Activated T-cell treated with anti-CD3 and anti-CD28 coated beads for 1 hour (primary cell): Measurements from ENCODE around the gene MRPL23.

Experiments used
- DNase-seq: peaks from one replicate; pipeline ENCODE4 v3.0.0-alpha.2; 2020; ENCODE audit warnings: low read depth

MRPL23 gene

GRCh38 chr11:1921574-1922141 lies 25.5 kb upstream of the MRPL23 start:
- DNase-seq, result no peak

- DNase-seq, result no peak
Observed at GRCh38 chr11:1922481-1923081, 24.6 kb upstream of the MRPL23 start.

- DNase-seq, result no peak
Observed at GRCh38 chr11:1923201-1923956, 23.8 kb upstream of the MRPL23 start.

GRCh38 chr11:1924181-1924580 lies 23.0 kb upstream of the MRPL23 start:
- no peak for DNase-seq

GRCh38 chr11:1924646-1925372 lies 22.3 kb upstream of the MRPL23 start:
- DNase-seq, result no peak

GRCh38 chr11:1925373-1926155 lies 21.6 kb upstream of the MRPL23 start:
- no peak for DNase-seq

GRCh38 chr11:1926156-1927025 lies 20.7 kb upstream of the MRPL23 start:
- no peak for DNase-seq

- no peak for DNase-seq
Observed at GRCh38 chr11:1927026-1927847, 19.9 kb upstream of the MRPL23 start.

GRCh38 chr11:1927848-1928469 lies 19.2 kb upstream of the MRPL23 start:
- no peak for DNase-seq

- DNase-seq, result no peak
Observed at GRCh38 chr11:1928470-1928890, 18.7 kb upstream of the MRPL23 start.

- no peak for DNase-seq
Observed at GRCh38 chr11:1928891-1929541, 18.1 kb upstream of the MRPL23 start.

GRCh38 chr11:1929621-1930461 lies 17.3 kb upstream of the MRPL23 start:
- DNase-seq, result no peak

- DNase-seq, result no peak
Observed at GRCh38 chr11:1930462-1930830, 16.7 kb upstream of the MRPL23 start.

- DNase-seq, result no peak
Observed at GRCh38 chr11:1931341-1932104, 15.6 kb upstream of the MRPL23 start.

- no peak for DNase-seq
Observed at GRCh38 chr11:1932105-1932480, 15.0 kb upstream of the MRPL23 start.

- no peak for DNase-seq
Observed at GRCh38 chr11:1932681-1933080, 14.5 kb upstream of the MRPL23 start.
